ENCODE results near the gene AGTRAP. TPM values are rescaled to one million over a fixed set of nuclear protein-coding genes. Genes with fewer than 3 reads are reported as not detected.

AGTRAP gene
- total RNA-seq, 1 experiment from 2014 or later, result 105 TPM

GRCh38 chr1:11735531-11735853 lies 444 bp upstream of the AGTRAP start:
- no peak for DNase-seq (ENCODE audit: low read depth)

GRCh38 chr1:11736746-11737639 lies 1.1 kb downstream of the AGTRAP start:
- DNase-seq (ENCODE audit: low read depth), result peak; percentile 77

DNA sequence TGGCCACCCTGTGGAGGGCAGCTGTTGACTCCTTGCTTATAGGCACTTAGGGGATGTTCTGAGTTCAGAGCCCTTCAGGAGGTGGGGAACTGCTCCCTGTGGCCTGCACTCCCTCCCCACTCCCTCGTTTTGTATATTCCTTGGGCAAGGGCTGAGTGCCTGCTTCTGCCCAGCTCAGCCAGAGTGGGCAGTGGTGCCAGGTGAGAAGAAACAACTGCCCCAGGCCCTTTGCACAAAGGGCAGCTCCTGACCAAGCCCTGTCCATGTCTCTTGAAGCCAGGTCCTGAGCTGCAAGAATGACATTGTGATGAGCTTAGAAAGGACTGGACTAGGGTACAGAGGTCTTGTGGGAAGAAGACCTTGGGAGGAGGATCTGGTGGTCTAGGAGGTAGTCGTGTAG lies 2.2 kb downstream of the AGTRAP start:
- no peak for DNase-seq (ENCODE audit: low read depth)

DNA sequence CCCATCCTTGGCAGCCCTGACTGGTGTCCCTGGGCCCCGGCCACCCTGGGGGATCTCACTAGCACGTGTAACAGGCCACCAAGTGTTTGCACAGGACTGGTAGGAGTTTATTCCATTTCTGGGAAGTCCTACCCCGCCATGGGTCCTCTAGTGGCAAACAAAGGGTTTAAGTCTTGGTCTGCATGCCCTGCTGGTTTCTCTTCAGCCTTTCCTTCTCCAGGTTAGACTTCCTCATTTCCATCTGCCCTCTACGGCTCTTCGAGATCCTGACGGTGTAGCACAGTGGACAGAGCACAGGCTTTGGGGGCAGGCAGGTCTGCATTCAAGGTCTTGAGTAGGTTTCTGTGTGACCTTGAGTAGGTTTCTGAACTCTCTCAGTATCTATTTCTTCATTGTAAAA lies 2.8 kb downstream of the AGTRAP start:
- no peak for DNase-seq (ENCODE audit: low read depth)

DNA sequence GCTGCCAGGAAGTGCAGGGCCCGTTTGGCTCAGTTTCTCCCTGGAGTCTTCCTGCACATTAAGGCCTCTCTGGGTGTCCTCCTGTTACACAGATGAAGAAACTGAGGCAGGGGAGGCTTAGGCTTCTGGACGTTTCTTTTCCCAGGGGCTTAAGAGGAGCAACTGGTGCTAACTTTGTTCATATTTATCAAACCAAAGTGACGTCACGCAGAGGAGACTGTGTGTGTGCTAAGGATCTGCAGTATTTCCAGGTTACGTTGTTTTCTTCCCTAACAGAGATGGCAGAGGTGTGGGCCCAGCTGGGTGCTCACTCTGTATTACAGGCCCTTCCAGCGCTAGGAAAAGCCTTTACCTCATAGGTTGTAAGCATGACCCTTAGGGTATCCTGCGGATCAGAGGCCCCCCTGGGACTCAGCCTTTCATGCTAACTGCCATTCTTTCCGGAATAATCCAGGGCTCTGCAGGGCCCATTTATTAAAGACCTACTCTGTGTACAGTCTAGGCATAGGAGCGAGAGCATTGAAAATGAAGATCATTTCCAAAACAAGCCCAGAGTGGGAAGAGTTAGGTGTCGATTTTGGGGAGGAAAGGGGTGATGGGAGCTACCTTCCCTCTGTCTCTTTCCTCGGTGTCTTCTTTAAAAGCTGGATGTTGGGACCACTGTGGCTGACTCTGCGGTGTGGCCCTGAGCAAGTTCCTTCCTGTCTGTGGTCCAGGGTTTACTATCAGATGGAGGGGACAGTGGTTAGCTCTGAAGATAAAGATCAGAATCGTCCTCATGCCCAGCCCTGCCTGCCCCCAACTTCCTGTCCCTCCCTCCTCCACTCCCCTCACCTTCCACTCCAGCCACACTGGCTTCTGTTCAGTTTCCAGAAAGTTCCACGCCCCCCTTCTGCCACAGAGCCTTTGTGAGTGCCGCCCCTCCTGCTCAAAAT lies 4.6 kb downstream of the AGTRAP start:
- DNase-seq (ENCODE audit: low read depth), result peak; percentile 22

GRCh38 chr1:11741482-11741881 lies 5.5 kb downstream of the AGTRAP start:
- DNase-seq (ENCODE audit: low read depth), result no peak

DNA sequence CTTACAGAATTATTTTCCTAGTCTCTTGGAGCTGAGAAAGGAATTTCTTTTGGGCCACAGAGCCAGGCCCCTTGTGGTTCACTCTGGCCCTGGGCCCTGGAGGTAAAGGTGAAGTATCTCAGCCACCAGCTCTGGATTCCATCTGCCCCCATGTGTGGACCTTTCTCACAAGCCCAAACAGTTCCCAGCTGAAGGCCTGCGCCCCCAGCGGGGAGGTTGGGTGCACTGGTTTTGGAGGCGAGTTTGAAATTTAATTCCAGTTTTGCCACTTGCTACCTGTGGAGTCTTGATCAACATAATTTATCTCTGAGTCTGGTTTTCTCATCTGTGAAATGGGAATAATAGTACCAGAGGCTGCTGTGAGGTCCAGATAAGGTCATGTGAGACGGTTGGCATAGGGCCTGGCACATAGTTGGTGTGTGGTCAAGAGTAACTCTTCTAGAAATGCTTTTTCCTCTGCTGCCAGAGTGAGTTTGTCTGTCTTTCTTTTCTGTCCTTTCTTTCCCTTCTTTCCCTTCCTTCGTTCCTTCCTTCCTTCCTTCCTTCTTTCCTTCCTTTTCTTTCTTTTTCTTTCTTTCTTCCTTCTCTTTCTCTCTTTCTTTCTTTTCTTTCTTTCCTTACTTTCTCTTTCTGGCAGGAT lies 6.1 kb downstream of the AGTRAP start:
- no peak for DNase-seq (ENCODE audit: low read depth)

GRCh38 chr1:11744287-11744686 lies 8.4 kb downstream of the AGTRAP start:
- DNase-seq (ENCODE audit: low read depth), result no peak

GRCh38 chr1:11746092-11746491 lies 10.2 kb downstream of the AGTRAP start:
- peak; percentile 32 for DNase-seq (ENCODE audit: low read depth)

DNA sequence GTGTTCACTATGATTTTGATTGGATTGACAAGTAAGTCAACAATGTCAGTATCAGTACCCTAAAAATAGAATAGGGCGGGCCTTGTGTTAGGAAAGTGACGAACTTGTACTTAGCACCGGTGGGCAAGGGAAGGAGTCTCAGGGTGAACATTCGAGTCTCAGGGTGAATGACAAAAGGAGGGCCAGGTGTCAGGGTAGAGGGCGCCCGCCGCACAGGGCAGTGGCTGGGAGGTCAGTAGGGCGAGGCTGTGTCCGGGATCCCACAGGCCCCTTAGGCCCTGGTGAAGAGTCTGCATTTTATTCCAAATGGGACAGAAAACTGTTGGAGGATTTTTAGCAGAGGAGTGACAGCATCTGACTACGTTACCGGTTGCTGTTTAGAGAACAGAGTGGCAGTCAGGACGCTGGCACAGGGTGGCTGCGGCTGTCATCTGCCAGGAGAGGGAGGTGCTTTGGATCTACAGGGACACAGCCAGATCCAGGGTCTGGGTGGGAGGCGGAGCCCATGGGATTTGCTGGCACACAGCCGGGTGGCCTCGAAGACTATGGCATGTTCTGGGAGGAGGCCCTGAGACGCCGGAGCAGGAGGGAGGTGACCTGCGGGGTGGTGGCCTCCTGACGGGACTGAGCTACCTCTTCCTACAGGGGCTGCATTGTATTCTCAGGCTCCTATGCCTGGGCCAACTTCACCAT lies 11.0 kb downstream of the AGTRAP start:
- no peak for DNase-seq (ENCODE audit: low read depth)

DNA sequence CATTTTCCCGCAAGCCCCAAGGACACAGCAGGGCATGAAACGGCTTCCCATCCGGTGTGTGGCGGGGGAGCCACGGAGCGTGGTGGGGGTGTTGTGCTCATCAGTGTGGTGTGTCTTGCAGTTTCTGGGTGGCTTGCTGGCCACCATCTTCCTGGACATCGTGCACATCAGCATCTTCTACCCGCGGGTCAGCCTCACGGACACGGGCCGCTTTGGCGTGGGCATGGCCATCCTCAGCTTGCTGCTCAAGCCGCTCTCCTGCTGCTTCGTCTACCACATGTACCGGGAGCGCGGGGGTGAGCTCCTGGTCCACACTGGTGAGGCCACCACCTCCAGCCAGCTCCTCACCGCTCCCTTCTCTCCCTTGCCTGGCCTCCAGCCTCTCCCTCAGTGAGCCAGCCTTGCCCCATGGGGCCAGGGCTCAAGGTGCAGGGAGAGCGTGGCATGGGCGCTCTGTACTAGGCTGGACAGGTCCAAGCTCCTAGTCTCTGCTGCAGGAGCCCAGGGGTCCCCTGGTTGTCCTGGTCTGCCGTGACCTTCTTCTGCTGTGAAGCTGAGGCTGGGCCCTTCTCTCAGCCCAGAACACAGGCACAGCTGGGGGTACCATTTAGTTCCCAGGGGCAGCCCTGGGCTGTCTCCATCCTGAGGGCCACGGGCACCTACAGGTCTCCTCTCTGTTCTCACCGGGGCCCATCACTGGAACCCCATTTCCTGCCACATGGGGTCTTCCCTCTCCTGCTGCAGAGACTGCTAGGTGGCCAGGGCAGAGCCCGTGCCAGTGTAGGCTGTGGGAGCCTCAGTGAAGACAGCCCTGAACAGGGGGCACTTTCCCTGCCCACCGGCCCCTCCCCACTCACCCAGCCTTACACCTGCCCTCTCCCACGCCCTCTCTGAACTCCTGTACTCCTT lies 12.6 kb downstream of the AGTRAP start:
- no peak for DNase-seq (ENCODE audit: low read depth)

DNA sequence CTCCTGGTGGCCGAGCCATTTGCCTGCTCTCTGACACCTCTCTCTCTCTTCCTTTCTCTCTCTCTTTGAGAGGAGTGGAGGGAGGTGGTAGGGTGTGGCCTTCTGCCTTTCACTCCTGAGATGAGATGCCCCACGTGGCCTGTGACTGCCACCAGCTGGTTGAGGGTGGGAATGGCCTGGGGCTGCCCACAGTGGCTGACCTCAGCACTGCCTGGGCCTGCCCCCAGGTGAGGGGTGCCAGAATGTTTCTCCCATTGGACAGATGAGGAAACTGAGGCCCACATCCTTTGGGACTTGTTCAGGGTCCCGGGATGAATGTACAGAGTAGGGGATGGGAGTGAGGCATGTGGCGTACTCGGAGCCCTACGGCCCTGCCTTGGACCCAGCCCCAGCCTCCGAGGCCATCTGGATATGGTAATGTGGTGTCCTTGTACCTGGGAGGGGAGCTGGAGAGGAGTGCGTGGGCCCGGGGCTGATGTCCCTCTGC lies 13.3 kb downstream of the AGTRAP start:
- DNase-seq (ENCODE audit: low read depth), result peak; percentile 59

GRCh38 chr1:11749996-11750395 lies 14.1 kb downstream of the AGTRAP start:
- no peak for DNase-seq (ENCODE audit: low read depth)

GRCh38 chr1:11751087-11751486 lies 15.2 kb downstream of the AGTRAP start:
- no peak for DNase-seq (ENCODE audit: low read depth)

GRCh38 chr1:11752359-11753088 lies 16.6 kb downstream of the AGTRAP start:
- DNase-seq (ENCODE audit: low read depth), result peak; percentile 30

GRCh38 chr1:11753555-11754208 lies 17.7 kb downstream of the AGTRAP start:
- DNase-seq (ENCODE audit: low read depth), result peak; percentile 57

- no peak for DNase-seq (ENCODE audit: low read depth)
Observed at GRCh38 chr1:11757047-11757446, 21.1 kb downstream of the AGTRAP start.

DNA sequence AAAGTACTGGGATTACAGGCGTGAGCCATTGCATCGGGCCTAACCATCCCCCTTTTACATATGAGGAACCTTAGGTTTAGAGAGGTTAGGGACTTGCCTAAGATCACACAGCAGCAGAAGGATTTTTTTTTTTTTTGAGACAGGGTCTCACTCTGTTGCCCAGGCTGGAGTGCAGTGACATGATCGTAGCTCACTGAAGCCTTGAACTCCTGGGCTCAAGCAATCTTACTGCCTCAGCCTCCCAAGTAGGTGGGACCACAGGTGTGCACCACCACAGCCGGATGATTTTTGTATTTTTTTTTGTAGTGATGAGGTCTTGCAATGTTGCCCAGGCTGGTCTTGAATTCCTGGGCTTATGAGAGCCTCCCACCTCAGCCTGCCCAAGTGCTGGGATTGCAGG lies 23.9 kb downstream of the AGTRAP start:
- DNase-seq (ENCODE audit: low read depth), result no peak

- DNase-seq (ENCODE audit: low read depth), result no peak
Observed at GRCh38 chr1:11761285-11761684, 25.3 kb downstream of the AGTRAP start.
